Measurements from ENCODE around the gene PDCD2. TPM values are rescaled to one million over a fixed set of nuclear protein-coding genes. Genes with fewer than 3 reads are reported as not detected.

PDCD2 gene
- total and polyA plus RNA-seq, 9 of the 15 experiments (the other 6 are each of a cell fraction or from before 2014, with no cell fraction given) = 67.3 to 430 (median 318) TPM

DNA sequence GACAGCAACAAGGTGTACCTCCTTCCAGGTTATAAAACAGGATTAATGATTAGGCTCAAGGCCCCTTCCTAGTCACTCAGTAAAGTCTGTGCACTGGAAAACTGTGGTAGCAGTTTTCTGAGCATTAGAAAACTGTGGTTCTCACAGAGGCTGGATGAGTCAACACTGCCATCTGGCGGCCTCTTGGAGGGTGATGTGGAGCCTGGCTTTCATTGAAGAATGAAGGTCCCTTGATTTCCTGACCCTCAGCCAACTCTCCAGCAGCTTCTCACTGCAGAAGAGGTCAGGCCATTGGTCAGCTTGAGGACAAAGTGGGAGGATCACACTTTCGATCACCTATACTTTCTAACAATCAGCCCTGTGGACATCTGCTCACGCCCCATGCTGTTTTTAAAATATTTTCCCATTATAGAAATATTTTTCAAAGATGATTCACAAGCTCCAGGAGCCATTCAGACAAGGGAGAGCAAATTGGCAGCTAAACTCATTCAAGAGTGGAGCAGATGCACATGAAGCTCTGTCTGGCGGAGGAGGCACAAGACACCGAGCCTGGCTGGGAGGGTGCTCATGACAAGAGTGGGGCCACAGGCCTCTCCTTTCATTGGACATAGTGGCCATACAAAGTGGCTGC is 54.5 kb downstream of the PDCD2 start (continued):
- TF ChIP-seq ZMIZ1 (IDR thresholded peaks at IDR 0.05; ENCODE audit: low read depth in 2 of 2, low read length in 2 of 2) = peak; percentile 13 to 52; a peak in 1 of 4 replicates
- no peak for TF ChIP-seq ZKSCAN3 (CRISPR knock-in tag; IDR thresholded peaks at IDR 0.05)
- TF ChIP-seq MTF1 (CRISPR knock-in tag; IDR thresholded peaks at IDR 0.05; ENCODE audit: borderline replicate concordance) = no peak
- TF ChIP-seq ZNF668 (CRISPR knock-in tag; IDR thresholded peaks at IDR 0.05) = no peak
- no peak for TF ChIP-seq ZNF197 (CRISPR knock-in tag; IDR thresholded peaks at IDR 0.05; ENCODE audit: low read depth)
- TF ChIP-seq KAT7 (CRISPR knock-in tag; IDR thresholded peaks at IDR 0.05; ENCODE audit: borderline replicate concordance) = no peak
- no peak for TF ChIP-seq SNIP1 (IDR thresholded peaks at IDR 0.05; ENCODE audit: low read depth)
- no peak for TF ChIP-seq MYBL2 (IDR thresholded peaks at IDR 0.05; ENCODE audit: low read depth)
- no peak for TF ChIP-seq MYBL2 (CRISPR knock-in tag; IDR thresholded peaks at IDR 0.05; ENCODE audit: borderline replicate concordance)
- no peak for TF ChIP-seq RBBP5 (IDR thresholded peaks at IDR 0.05; ENCODE audit: borderline replicate concordance, insufficient read depth, low read length, poor library complexity, severe bottlenecking)
- TF ChIP-seq ZNF134 (CRISPR knock-in tag; conservative IDR thresholded peaks at IDR 0.05) = no peak
- TF ChIP-seq ZNF764 (CRISPR knock-in tag; IDR thresholded peaks at IDR 0.05; ENCODE audit: low read depth) = no peak
- TF ChIP-seq POLR2B (IDR thresholded peaks at IDR 0.05; ENCODE audit: low read depth, partially characterized antibody) = no peak
- TF ChIP-seq RB1 (IDR thresholded peaks at IDR 0.05; ENCODE audit: low read depth) = peak; percentile 28; the same call in 1 of the 2 replicates
- TF ChIP-seq GTF2F1 (IDR thresholded peaks at IDR 0.05; ENCODE audit: low read depth, low read length) = no peak
- no peak for TF ChIP-seq ESRRB (CRISPR knock-in tag; IDR thresholded peaks at IDR 0.05; ENCODE audit: borderline replicate concordance)
- TF ChIP-seq ZNF395 (CRISPR knock-in tag; IDR thresholded peaks at IDR 0.05) = no peak
- TF ChIP-seq, protein P1, sequence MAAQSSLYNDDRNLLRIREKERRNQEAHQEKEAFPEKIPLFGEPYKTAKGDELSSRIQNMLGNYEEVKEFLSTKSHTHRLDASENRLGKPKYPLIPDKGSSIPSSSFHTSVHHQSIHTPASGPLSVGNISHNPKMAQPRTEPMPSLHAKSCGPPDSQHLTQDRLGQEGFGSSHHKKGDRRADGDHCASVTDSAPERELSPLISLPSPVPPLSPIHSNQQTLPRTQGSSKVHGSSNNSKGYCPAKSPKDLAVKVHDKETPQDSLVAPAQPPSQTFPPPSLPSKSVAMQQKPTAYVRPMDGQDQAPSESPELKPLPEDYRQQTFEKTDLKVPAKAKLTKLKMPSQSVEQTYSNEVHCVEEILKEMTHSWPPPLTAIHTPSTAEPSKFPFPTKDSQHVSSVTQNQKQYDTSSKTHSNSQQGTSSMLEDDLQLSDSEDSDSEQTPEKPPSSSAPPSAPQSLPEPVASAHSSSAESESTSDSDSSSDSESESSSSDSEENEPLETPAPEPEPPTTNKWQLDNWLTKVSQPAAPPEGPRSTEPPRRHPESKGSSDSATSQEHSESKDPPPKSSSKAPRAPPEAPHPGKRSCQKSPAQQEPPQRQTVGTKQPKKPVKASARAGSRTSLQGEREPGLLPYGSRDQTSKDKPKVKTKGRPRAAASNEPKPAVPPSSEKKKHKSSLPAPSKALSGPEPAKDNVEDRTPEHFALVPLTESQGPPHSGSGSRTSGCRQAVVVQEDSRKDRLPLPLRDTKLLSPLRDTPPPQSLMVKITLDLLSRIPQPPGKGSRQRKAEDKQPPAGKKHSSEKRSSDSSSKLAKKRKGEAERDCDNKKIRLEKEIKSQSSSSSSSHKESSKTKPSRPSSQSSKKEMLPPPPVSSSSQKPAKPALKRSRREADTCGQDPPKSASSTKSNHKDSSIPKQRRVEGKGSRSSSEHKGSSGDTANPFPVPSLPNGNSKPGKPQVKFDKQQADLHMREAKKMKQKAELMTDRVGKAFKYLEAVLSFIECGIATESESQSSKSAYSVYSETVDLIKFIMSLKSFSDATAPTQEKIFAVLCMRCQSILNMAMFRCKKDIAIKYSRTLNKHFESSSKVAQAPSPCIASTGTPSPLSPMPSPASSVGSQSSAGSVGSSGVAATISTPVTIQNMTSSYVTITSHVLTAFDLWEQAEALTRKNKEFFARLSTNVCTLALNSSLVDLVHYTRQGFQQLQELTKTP (IDR thresholded peaks at IDR 0.05; ENCODE audit: low read depth in 1 of 2, partially characterized antibody in 2 of 2) = no peak

All from K562 (cell line).